ENCODE measurements around the gene RUFY1.

RUFY1 gene

DNA sequence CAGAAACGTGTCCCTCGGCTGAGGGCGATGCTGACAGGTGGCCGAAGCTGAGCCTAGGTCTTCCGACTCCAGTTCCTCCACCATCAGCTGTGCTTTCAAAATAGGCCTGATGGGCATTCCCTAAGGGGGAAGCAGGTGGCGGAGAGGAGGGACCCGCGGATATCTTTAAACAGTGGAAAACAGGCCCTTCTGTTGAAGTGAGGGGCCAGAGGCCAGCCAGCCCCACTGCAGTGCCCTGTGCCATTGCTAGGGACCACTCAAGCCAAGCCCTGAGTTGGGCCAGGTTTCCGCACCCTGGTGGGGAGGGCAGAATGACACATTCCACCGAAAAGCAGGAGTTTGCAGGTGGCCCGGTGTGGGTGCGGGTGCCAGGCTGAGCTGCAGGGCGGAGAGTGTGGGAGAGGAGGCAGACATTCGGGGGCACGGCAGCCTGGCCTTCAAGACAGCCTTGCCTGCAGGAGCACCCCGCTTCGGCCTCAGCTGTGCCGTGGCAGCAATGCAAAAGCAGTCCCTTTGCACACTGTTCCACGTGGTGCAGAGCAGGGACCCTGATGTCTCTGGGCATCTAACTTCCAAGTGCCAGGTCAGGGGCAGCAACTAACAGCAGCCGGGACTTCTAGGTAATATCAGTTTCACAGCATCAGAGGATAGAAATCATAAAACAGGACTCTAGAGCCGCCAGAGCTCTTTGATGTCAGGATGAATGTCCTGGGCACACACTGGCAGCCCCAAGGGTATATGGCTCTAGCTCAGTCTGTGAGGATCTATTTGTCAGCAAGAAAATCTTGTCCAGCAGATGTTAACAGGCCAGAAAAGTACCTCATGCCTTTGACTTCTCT lies 55.9 kb downstream of the RUFY1 start:
- TF ChIP-seq, protein P1, sequence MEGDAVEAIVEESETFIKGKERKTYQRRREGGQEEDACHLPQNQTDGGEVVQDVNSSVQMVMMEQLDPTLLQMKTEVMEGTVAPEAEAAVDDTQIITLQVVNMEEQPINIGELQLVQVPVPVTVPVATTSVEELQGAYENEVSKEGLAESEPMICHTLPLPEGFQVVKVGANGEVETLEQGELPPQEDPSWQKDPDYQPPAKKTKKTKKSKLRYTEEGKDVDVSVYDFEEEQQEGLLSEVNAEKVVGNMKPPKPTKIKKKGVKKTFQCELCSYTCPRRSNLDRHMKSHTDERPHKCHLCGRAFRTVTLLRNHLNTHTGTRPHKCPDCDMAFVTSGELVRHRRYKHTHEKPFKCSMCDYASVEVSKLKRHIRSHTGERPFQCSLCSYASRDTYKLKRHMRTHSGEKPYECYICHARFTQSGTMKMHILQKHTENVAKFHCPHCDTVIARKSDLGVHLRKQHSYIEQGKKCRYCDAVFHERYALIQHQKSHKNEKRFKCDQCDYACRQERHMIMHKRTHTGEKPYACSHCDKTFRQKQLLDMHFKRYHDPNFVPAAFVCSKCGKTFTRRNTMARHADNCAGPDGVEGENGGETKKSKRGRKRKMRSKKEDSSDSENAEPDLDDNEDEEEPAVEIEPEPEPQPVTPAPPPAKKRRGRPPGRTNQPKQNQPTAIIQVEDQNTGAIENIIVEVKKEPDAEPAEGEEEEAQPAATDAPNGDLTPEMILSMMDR (IDR thresholded peaks at IDR 0.05; ENCODE audit: insufficient read depth, low read depth, low read length, missing control alignments): no peak

DNA sequence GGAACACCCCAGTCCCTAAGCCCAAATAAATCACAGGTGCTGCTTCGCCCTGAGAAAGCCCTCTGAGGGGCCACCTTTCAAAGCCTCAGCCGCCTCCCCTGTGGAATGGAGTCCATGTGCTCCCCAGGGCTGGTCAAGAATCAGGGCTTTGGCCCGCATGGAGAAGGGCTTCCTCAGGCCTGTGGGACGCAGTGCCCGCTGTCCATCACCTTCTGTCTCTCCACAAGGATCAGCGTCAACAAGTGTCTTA lies 56.5 kb downstream of the RUFY1 start:
- H3K4me3 ChIP-seq (ENCODE audit: low read depth, low read length): no peak overlapping the region
- no peak for DNase-seq (ENCODE audit: low read depth)
- TF ChIP-seq, protein P1 (IDR thresholded peaks at IDR 0.05; ENCODE audit: insufficient read depth, low read depth, low read length, missing control alignments): no peak

More for the DNA sequence above, 55.9 kb downstream of the RUFY1 start:
- no peak overlapping the region for H3K4me3 ChIP-seq (ENCODE audit: low read depth, low read length)
- DNase-seq (ENCODE audit: low read depth): no peak

DNA sequence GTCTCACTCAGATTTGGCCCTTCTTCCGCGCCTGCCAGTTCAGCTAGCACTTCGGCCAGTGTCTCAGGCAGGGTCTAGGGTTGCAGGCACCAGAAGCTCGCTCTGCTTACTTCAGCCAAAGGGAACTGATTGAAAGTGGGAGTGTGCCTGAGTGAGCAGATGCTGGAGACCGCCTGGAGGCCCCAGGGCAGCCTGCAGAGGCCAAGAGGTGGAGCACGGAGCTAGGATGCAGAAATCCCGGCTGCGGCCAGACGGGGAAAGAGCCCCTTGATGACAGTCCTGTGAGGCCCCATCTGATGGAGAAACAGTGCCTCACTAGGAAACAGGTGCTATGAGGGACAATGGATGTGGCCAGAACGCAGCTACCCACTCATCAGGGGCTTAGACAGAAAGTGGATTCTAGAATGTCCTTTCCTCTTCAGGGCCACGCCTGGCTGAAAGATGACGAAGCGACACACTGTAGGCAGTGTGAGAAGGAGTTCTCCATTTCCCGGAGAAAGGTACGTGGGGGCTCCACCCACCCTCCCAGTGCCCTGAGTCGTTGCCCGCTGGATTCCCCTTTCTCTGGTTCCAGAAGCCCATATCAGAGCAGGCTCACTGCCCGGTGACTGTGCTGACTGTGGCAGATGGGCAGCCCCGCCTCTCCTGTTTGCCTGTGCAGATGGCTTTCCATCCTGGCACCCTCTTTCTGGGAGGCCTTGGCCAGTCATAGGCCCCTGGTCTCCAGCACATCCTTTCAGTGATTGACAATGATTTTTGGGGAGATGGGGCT lies 57.0 kb downstream of the RUFY1 start:
- H3K4me3 ChIP-seq (ENCODE audit: low read depth, low read length): no peak overlapping the region
- TF ChIP-seq, protein P1 (IDR thresholded peaks at IDR 0.05; ENCODE audit: insufficient read depth, low read depth, low read length, missing control alignments): no peak
- DNase-seq (ENCODE audit: low read depth): no peak

DNA sequence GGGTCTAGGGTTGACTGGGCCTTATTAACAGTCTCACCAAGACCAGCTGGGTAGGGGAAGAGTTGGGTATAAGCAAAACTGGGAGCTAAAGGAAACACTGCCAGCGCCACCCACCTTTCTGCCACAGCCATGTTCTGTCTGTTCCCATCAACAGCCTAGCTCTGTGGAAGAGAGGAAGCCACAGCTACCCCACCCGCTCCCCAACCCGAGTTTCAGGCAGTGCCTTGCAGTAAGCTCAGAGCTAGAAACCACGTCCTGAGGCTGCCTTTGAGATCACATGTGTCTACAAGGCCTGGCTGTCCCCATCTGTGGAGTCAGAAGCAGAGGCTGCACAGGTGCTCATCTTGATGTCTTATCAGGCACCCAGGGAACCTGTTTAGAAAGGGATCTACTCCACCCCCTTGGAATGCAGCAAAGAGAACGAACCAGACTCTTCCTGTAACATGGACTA lies 57.8 kb downstream of the RUFY1 start:
- DNase-seq (ENCODE audit: low read depth): peak; percentile 61
- no peak overlapping the region for H3K4me3 ChIP-seq (ENCODE audit: low read depth, low read length)
- TF ChIP-seq, protein P1 (IDR thresholded peaks at IDR 0.05; ENCODE audit: insufficient read depth, low read depth, low read length, missing control alignments): no peak

DNA sequence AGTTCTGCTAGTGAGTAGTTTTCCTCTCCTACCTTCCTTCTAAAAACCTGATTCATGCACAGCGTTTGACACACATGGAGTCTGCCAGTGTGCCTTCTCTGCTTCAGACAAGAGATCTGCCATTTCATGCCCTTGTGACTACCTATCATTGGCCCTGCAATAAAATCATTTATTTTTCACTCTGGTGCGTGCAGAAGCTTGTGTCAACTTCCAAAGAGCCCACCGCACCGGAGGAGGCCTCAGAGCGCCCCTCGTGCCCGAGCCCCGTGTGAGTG lies 59.4 kb downstream of the RUFY1 start:
- no peak overlapping the region for H3K4me3 ChIP-seq (ENCODE audit: low read depth, low read length)
- TF ChIP-seq, protein P1 (IDR thresholded peaks at IDR 0.05; ENCODE audit: insufficient read depth, low read depth, low read length, missing control alignments): no peak
- no peak for DNase-seq (ENCODE audit: low read depth)

DNA sequence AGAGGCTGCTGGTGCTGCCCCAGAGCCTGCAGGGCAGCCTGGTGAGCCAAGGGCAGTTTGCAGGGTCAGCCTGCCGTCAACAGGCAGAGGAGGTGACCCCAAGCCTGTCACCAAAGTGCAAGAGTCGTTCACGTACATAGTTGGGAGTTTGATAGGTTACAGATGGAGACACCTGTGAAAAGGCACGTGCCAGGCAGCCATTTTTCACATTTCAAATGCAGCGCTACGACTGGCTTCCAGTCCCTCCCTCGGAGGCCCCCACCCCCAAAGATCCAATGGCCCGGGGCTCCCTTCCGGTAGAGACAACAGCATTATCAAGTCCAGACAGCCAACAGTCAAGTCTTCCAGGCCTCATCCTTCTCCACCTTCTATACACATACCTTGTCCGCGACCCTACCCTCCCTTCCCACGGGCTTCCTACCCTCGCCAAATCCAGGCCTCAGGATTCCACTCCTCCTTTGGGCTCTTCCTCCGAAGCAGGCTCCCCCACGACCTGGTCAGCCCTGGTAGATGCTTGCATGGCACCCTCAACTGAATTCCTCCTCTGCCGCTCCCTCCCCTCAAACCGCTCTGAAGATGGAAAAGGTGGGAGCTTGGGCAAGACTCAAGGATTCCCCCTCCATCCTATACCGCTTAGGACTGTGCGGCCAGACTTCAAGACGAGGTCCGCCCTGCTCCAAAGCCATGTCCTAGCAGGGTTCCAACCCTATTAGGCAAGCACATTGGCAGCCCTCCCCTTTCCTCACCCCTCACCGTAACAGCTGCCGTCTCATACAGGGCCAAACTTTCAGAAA lies 60.0 kb downstream of the RUFY1 start:
- TF ChIP-seq, protein P1 (IDR thresholded peaks at IDR 0.05; ENCODE audit: insufficient read depth, low read depth, low read length, missing control alignments): no peak
- no peak overlapping the region for H3K4me3 ChIP-seq (ENCODE audit: low read depth, low read length)

More for the DNA sequence above, 60.0 kb downstream of the RUFY1 start:
- DNase-seq (ENCODE audit: low read depth): no peak

Data from GM12865 (cell line).